GM18858 (cell line): ENCODE measurements around the gene TGDS.
"Not testable (repeated sequence)": the region's sequence is repeated elsewhere in the genome, so short reads cannot be mapped to it uniquely, and the experiment has no call there.

Source experiments
- ATAC-seq: cut with Tn5 transposase; IDR thresholded peaks from one replicate; pipeline ENCODE4 v1.9.1; 2021; ENCODE audit not compliant: unreplicated experiment

The TGDS gene

GRCh38 chr13:94553766-94554165 is 42.2 kb downstream of the TGDS start:
- ATAC-seq = no peak

- no peak for ATAC-seq
Measured at GRCh38 chr13:94552095-94552494, 43.9 kb downstream of the TGDS start.

DNA sequence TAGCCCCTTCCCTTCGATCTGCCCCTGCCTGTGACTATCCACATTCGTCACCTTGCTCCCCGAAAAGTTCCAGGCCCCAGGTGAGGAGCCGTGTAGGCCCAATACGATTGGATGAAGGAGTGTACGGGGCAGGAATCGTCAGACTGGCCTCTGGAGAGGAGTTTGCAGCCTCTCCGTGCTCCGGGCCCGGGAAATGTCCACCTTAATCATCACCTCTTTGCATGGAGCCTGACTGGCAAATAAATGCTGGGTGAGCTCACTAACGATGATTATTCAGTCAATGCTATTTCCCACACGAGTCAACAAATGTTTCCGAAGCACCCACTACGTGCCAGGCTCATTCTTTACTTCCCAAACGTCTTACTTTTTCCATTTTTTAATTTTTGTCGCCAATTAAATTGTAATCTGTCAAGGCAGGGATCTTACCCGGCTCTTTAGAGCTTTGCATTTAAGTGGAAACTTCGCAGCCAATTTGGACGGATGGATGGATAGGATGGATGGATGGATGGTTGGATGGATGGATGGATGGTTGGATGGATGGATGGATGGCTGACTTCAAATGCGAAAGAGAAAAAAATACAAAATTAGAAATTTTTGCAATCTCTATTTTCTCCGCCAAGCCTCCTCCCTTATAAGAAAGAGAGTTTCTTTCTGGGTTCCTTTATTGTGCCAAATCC is 45.8 kb downstream of the TGDS start:
- peak; percentile 2 for ATAC-seq

- peak; percentile 83 for ATAC-seq
Measured at GRCh38 chr13:94549232-94550061, 46.5 kb downstream of the TGDS start.

- ATAC-seq = peak; percentile 35
Measured at GRCh38 chr13:94548821-94549231, 47.1 kb downstream of the TGDS start.

GRCh38 chr13:94548382-94548781 is 47.6 kb downstream of the TGDS start:
- no peak for ATAC-seq

- no peak for ATAC-seq
Measured at GRCh38 chr13:94546061-94546839, 49.7 kb downstream of the TGDS start.

DNA sequence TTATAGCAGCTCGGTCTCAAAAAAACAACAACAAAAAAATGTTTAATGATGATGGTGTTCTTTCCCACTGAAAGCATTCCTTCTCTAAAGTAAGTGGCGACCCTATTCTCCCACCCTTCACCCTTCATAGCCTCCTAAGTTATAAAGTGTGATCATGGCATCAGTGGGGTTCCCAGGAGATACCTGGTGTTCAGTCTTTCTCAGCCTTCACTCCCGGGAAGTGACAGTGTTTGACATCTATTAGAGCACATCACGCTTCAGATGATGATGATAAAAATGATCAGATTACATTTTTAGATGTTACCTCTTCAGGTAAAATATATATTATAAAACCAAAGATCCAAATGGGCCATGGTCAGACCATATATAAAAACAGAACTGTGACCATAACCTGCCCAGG is 51.0 kb downstream of the TGDS start:
- no peak for ATAC-seq

GRCh38 chr13:94542917-94543316 is 53.0 kb downstream of the TGDS start:
- ATAC-seq = no peak

DNA sequence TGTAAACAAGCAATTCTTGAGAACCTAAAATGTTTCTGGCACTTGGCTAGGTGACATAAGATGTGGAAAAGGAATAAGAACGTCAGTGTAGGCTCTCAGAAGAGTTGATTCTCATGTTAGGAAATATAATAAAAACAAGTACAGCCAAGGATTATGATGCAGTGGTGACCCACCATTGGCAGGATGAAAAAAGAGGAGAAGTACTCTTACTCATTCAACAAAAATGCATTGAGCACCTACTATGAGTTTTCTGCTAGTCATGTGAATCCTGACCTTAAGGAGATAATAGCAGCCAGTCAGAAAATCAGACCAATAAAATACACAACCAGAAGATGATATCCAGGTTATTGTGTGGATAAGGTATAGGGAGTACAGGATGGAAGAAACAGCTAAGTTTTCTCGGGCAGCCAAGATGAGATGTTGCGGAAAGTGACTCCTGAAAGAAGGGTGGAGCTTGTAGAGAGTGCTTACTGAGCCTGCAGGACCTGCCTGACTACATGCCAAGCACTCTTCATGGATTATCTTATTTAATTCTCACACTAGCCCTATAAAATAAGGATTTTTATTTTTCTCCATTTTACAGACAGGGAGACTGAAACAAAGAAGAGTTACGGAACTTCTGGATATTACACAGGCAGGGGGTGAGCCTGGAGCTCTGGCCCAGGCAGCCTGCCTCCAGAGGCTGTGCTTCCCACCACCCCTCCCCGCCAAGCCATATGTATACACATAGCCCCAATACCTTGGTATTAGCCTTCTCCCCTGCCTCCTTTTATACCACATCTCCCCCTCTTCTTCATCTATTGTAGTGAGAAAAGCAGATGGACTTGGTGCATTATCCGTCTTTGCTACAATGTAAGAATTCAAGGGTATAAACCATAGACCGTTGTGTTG is 58.0 kb downstream of the TGDS start:
- ATAC-seq = no peak

DNA sequence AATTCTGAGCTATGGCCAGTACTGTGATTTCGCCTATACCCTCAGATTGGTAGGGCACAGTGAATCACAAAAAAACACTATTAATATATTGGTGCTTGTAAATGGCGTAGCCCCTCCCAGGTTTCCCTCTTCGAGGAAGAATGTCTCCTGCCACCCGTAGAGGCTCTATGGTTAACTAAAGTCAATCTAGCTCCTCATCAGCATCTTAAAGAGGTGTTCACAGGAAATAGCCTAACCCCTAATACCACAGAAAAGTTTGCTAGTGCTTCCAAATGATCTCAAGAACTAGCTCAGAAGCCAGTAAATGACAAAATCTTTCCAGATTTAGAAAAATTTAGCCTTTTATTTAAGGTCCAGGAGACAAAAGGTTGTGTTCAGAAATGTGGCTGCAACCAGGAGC is 60.2 kb downstream of the TGDS start:
- no peak for ATAC-seq

GRCh38 chr13:94535231-94535630 is 60.7 kb downstream of the TGDS start:
- no peak for ATAC-seq

DNA sequence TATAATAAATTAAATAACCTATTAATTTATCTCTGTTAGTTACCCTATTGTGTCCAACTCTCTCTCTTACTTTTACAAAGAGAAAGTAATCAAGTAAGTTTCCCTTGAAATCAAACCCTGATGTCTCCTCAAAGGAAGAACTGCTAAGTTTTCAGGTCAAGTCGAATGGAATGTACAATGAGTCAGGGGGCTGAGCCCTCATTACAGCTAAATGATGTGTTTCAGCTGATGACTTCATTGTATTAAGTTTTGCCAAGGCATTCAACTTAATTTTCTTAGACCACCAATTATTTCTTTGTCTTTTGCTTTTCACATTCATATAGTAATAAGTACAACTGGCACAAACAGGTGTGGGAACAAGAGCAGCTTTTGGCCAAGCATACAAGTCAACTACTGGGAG is 61.8 kb downstream of the TGDS start:
- ATAC-seq = no peak

- not testable (repeated sequence) for ATAC-seq
Measured at GRCh38 chr13:94532278-94532677, 63.7 kb downstream of the TGDS start.

- ATAC-seq = not testable (repeated sequence)
Measured at GRCh38 chr13:94526956-94527355, 69.0 kb downstream of the TGDS start.

DNA sequence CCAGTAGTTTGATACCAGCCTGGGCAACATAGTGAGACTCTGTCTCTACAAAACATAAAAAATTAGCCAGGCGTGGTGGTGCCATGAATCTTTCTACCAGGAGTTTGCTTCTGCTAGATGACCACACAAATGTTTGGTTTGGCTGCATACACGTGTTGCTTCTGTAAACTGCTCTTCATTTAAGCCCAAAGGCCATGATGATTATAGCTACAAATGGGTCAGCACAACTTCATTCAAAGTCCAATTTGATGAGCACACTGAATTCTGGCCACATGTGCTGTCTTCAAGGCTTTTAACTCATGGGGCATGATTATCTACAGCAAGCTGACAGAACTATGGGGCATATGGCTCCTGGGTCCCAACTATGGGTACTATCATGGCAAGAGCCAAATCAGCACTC is 70.2 kb downstream of the TGDS start:
- ATAC-seq = no peak

GRCh38 chr13:94524407-94524806 is 71.5 kb downstream of the TGDS start:
- no peak for ATAC-seq
